T-helper 17 cell (primary cell): ENCODE measurements around the gene SLC44A3. TPM values are rescaled to one million over a fixed set of nuclear protein-coding genes. Genes with fewer than 3 reads are reported as not detected.
"Not testable (repeated sequence)": the region's sequence is repeated elsewhere in the genome, so short reads cannot be mapped to it uniquely, and the experiment has no call there.

Source experiments
- ATAC-seq: fragments of 150-1000 bp; cut with Tn5 transposase; 2 replicates; pipeline ENCODE4 v1.10.0; 2021; ENCODE audit warnings: mild to moderate bottlenecking, moderate library complexity
- DNase-seq, 3 donors: peaks; one replicate each; pipeline versions ENCODE4 v3.0.0 to v3.0.0-alpha.2; 2020 to 2021
- H3K9me3 ChIP-seq: one replicate; pipeline ENCODE4 v1.7.0; 2013; ENCODE audit warnings: low read length, mild to moderate bottlenecking; ENCODE audit not compliant: control insufficient read depth, poor library complexity, severe bottlenecking
- H3K27ac Mint-ChIP-seq: one replicate; pipeline ENCODE4 v1.8.0; 2022; ENCODE audit warnings: mild to moderate bottlenecking, moderate library complexity, mixed read lengths
- H3K27me3 Mint-ChIP-seq: one replicate; pipeline ENCODE4 v1.8.0; 2022; ENCODE audit warnings: mixed read lengths
- H3K36me3 Mint-ChIP-seq: one replicate; pipeline ENCODE4 v1.8.0; 2022; ENCODE audit warnings: low read depth, mixed read lengths
- H3K4me1 Mint-ChIP-seq: one replicate; pipeline ENCODE4 v1.8.0; 2022; ENCODE audit warnings: mild to moderate bottlenecking, mixed read lengths
- H3K4me3 Mint-ChIP-seq: one replicate; pipeline ENCODE4 v1.8.0; 2022; ENCODE audit warnings: mild to moderate bottlenecking, moderate library complexity, mixed read lengths
- total RNA-seq, 4 donors: library from RNA in 2 of 4; stranded (reverse) in 2 of 4; gene quantifications; one replicate each; pipeline ENCODE4 v1.2.3 and lab custom pipeline; 2022 to 2026

The SLC44A3 gene
- total RNA-seq, 2 donors from 2014 or later = 0.68 to 2.1 TPM

GRCh38 chr1:94931254-94931841 is 111.2 kb downstream of the SLC44A3 start:
- Mint-ChIP-seq H3K27ac (no peak overlapping the region), H3K27me3 (peaks cover 27% of the 10 kb centered on the region), H3K4me3 (no peak overlapping the region), H3K4me1 (peaks cover 8% of the 10 kb centered on the region), H3K36me3 (no peaks in the 10 kb centered on the region)
- no peaks in the 10 kb centered on the region for H3K9me3 ChIP-seq
- ATAC-seq (no peak), DNase-seq (no peak)

GRCh38 chr1:94934551-94934950 is 114.4 kb downstream of the SLC44A3 start:
- Mint-ChIP-seq H3K36me3 (peaks cover 4% of the 10 kb centered on the region), H3K27ac (no peak overlapping the region), H3K4me3 (no peak overlapping the region), H3K4me1 (peaks cover 5% of the 10 kb centered on the region), H3K27me3 (peaks cover 21% of the 10 kb centered on the region)
- ATAC-seq = no peak
- no peaks in the 10 kb centered on the region for H3K9me3 ChIP-seq
- DNase-seq = no peak

- Mint-ChIP-seq H3K27ac (no peak overlapping the region), H3K36me3 (peaks cover 4% of the 10 kb centered on the region), H3K4me1 (peaks cover 5% of the 10 kb centered on the region), H3K4me3 (no peak overlapping the region), H3K27me3 (peaks cover 21% of the 10 kb centered on the region)
- ATAC-seq = no peak
- DNase-seq = no peak
- no peaks in the 10 kb centered on the region for H3K9me3 ChIP-seq
Observed at GRCh38 chr1:94935034-94935433, 114.9 kb downstream of the SLC44A3 start.

GRCh38 chr1:94935476-94935875 is 115.3 kb downstream of the SLC44A3 start:
- Mint-ChIP-seq H3K4me3 (no peak overlapping the region), H3K4me1 (peaks cover 5% of the 10 kb centered on the region), H3K27ac (no peak overlapping the region), H3K27me3 (peaks cover 24% of the 10 kb centered on the region), H3K36me3 (peaks cover 4% of the 10 kb centered on the region)
- no peaks in the 10 kb centered on the region for H3K9me3 ChIP-seq
- ATAC-seq = no peak
- DNase-seq = no peak

GRCh38 chr1:94936861-94937620 is 116.9 kb downstream of the SLC44A3 start:
- DNase-seq = no peak
- Mint-ChIP-seq H3K4me1 (peaks cover 5% of the 10 kb centered on the region), H3K27me3 (peaks cover 27% of the 10 kb centered on the region), H3K27ac (no peak overlapping the region), H3K4me3 (no peak overlapping the region), H3K36me3 (peaks cover 4% of the 10 kb centered on the region)
- no peak for ATAC-seq
- H3K9me3 ChIP-seq = no peaks in the 10 kb centered on the region

GRCh38 chr1:94937820-94938219 is 117.7 kb downstream of the SLC44A3 start:
- Mint-ChIP-seq H3K4me3 (no peak overlapping the region), H3K36me3 (peaks cover 4% of the 10 kb centered on the region), H3K27me3 (peaks cover 27% of the 10 kb centered on the region), H3K4me1 (peaks cover 5% of the 10 kb centered on the region), H3K27ac (no peak overlapping the region)
- DNase-seq (no peak), ATAC-seq (no peak)
- no peaks in the 10 kb centered on the region for H3K9me3 ChIP-seq

GRCh38 chr1:94940738-94941137 is 120.6 kb downstream of the SLC44A3 start:
- Mint-ChIP-seq H3K4me1 (peaks cover 2% of the 10 kb centered on the region), H3K4me3 (no peak overlapping the region), H3K27ac (no peak overlapping the region), H3K36me3 (peaks cover 4% of the 10 kb centered on the region), H3K27me3 (peaks cover 42% of the 10 kb centered on the region)
- no peaks in the 10 kb centered on the region for H3K9me3 ChIP-seq
- ATAC-seq (no peak), DNase-seq (no peak)

GRCh38 chr1:94941480-94941879 is 121.3 kb downstream of the SLC44A3 start:
- not testable (repeated sequence) for H3K4me1 Mint-ChIP-seq, DNase-seq, H3K27ac Mint-ChIP-seq, ATAC-seq, H3K36me3 Mint-ChIP-seq, H3K9me3 ChIP-seq, H3K4me3 Mint-ChIP-seq
- peaks cover 42% of the 10 kb centered on the region for H3K27me3 Mint-ChIP-seq

GRCh38 chr1:94942171-94943128 is 122.3 kb downstream of the SLC44A3 start:
- H3K27me3 Mint-ChIP-seq = peaks cover 43% of the 10 kb centered on the region
- no peaks in the 10 kb centered on the region for H3K9me3 ChIP-seq
- DNase-seq (no peak), ATAC-seq (no peak)
- H3K36me3 Mint-ChIP-seq = peaks cover 4% of the 10 kb centered on the region
- no peaks in the 10 kb centered on the region for H3K4me1 Mint-ChIP-seq
- no peak overlapping the region for H3K27ac Mint-ChIP-seq
- no peak overlapping the region for H3K4me3 Mint-ChIP-seq

Other genes starting within 250 kb of the SLC44A3 start
- 1 to 10 TPM in 1 of 2 donors, under 1 TPM in 1; 0.76 to 1.7 TPM for gene CNN3, start 106.8 kb downstream of the SLC44A3 start, total RNA-seq